ENCODE data around the gene RPL32. TPM values are rescaled to one million over a fixed set of nuclear protein-coding genes. Genes with fewer than 3 reads are reported as not detected.

The RPL32 gene
- total RNA-seq (2012; rRNA removed), result 566 and 644 TPM in 2 replicates
- polyA plus RNA-seq (2012; rRNA removed), result 1,856 and 2,352 TPM in 2 replicates
- polyA plus RNA-seq (2012; cell fraction: cytosol; rRNA removed), result 1,242 and 1,359 TPM in 2 replicates
- 275 and 638 TPM in 2 replicates for polyA plus RNA-seq (2012; cell fraction: nucleus; rRNA removed; ENCODE audit: low replicate concordance)
- Bru-seq, nascent RNA, result percentile 98 among the genes with signal in this experiment
- percentile 94 among the genes with signal in this experiment for BruChase-seq, experiment 1, labeled RNA remaining after a 6-hour chase
- BruChase-seq, experiment 2, labeled RNA remaining after a 2-hour chase, result percentile 93 among the genes with signal in this experiment
- long read RNA-seq, transcript RPL32-204 (4 exons, 2,117 nt), result major isoform, 423 of 479 reads
- long read RNA-seq, transcript RPL32-202 (3 exons, 1,734 nt), result minor isoform, 8 of 479 reads
- long read RNA-seq, partial matches to known transcripts, result 25 of 479 reads
- long read RNA-seq, other reads (novel, unspliced or antisense), result 17 of 479 reads

DNA sequence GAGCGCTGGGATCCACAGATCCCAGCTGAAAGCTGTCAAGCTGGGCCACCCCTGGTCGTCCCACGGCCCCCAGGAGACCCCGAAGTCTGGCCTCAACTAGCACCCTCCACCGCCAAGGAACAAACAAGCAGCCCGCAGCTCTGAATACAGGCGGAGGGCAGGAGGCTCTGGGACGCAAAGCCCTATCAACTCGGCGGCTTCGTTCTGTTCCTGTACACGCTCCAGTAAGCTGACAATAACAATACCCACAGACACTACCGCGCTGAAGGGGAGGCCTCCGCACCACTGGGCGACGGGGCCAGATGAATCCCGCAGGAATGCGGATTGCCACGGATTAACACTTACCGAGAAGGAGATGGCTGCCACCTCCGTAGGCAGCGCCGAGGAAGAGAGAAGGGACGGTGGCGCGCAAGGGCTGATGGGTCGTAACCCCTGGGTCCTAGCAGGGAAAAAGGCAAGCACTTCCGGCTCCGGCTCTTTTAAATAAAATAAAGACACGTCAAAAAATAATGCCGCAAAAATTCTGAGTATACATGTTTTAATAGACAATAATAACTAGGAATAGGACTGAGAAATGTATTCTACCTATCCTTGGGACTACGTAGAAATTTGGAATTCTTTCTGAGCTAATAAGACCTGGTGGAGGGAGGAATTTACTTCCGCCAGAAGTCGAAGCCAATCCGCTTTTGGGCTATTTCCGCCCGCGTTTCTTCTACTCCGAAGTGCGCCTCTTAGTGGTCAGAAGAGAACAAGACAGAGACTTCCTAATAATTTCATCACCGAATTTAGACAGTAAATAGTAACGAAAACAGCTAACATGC, at the start of gene RPL32:
Gene RPL32 (minus strand): TSS at position 417 of the 821 bp plus-strand sequence. CDS start 1,328 bp downstream, outside the sequence.
- H2BK120ac ChIP-seq (ENCODE audit: low read depth, low read length), result peak within 1 kb of the TSS; percentile 49; the same call in 1 of the 2 replicates
- H3K4ac ChIP-seq (ENCODE audit: low read depth, low read length), result peak within 1 kb of the TSS; percentile 93
- TF ChIP-seq RCOR1 (IDR thresholded peaks at IDR 0.05; ENCODE audit: insufficient replicate concordance, low read length), result no peak
- TF ChIP-seq USF2 (IDR thresholded peaks at IDR 0.05; ENCODE audit: low read depth, low read length), result no peak
- TF ChIP-seq, protein P1, sequence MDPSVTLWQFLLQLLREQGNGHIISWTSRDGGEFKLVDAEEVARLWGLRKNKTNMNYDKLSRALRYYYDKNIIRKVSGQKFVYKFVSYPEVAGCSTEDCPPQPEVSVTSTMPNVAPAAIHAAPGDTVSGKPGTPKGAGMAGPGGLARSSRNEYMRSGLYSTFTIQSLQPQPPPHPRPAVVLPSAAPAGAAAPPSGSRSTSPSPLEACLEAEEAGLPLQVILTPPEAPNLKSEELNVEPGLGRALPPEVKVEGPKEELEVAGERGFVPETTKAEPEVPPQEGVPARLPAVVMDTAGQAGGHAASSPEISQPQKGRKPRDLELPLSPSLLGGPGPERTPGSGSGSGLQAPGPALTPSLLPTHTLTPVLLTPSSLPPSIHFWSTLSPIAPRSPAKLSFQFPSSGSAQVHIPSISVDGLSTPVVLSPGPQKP (IDR thresholded peaks at IDR 0.05; ENCODE audit: borderline replicate concordance, low read depth, low read length), result peak; percentile 83; the same call in 1 of the 2 replicates
- no peak; the same call in none of the 2 replicates for TF ChIP-seq MXI1 (IDR thresholded peaks at IDR 0.05; ENCODE audit: borderline replicate concordance, low read depth, low read length)
- no peak for TF ChIP-seq MAFK (IDR thresholded peaks at IDR 0.05; ENCODE audit: low read depth, low read length)
- peak; percentile 29; the same call in 1 of the 2 replicates for TF ChIP-seq RAD21 (IDR thresholded peaks at IDR 0.05; ENCODE audit: low read length)
- TF ChIP-seq, protein P2, sequence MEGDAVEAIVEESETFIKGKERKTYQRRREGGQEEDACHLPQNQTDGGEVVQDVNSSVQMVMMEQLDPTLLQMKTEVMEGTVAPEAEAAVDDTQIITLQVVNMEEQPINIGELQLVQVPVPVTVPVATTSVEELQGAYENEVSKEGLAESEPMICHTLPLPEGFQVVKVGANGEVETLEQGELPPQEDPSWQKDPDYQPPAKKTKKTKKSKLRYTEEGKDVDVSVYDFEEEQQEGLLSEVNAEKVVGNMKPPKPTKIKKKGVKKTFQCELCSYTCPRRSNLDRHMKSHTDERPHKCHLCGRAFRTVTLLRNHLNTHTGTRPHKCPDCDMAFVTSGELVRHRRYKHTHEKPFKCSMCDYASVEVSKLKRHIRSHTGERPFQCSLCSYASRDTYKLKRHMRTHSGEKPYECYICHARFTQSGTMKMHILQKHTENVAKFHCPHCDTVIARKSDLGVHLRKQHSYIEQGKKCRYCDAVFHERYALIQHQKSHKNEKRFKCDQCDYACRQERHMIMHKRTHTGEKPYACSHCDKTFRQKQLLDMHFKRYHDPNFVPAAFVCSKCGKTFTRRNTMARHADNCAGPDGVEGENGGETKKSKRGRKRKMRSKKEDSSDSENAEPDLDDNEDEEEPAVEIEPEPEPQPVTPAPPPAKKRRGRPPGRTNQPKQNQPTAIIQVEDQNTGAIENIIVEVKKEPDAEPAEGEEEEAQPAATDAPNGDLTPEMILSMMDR (conservative IDR thresholded peaks at IDR 0.05; ENCODE audit: low read depth, low read length), result peak; percentile 89
- TF ChIP-seq CEBPB (IDR thresholded peaks at IDR 0.05; ENCODE audit: low read depth, low read length), result peak; percentile 72
- peak; percentile 98 for TF ChIP-seq POLR2A (IDR thresholded peaks at IDR 0.05; ENCODE audit: low read depth, low read length)
- TF ChIP-seq SMC3 (IDR thresholded peaks at IDR 0.05; ENCODE audit: low read depth, low read length), result peak; percentile 37; the same call in 1 of the 2 replicates
- H2AFZ ChIP-seq (replicated peaks; ENCODE audit: low read length, poor library complexity), result peak within 1 kb of the TSS; percentile 94
- H2AK5ac ChIP-seq (ENCODE audit: low read depth, low read length), result peak within 1 kb of the TSS; percentile 85
- H4K8ac ChIP-seq (ENCODE audit: low read depth in 2 of 2, low read length in 2 of 2), result peak within 1 kb of the TSS; percentile 69 to 97; a peak in 3 of 4 replicates
- peak within 1 kb of the TSS; percentile 100 for H2AK9ac ChIP-seq (replicated peaks; ENCODE audit: low read depth, low read length, poor library complexity)
- H3K9me3 ChIP-seq (ENCODE audit: control insufficient read depth, insufficient read depth, low read length), result no peaks in the 10 kb centered on the region
- H3K36me3 ChIP-seq (ENCODE audit: control insufficient read depth, insufficient read depth, low read length), result peaks cover 32% of the 10 kb centered on the region
- peak within 1 kb of the TSS; percentile 82 for H4K91ac ChIP-seq (ENCODE audit: insufficient read depth, low read depth, low read length)
- peak within 1 kb of the TSS; percentile 80 for H3K56ac ChIP-seq (ENCODE audit: extremely low read depth, insufficient read depth, low read length)
- CTCF ChIA-PET, result interaction anchor here (0.6 to 1.9 kb wide), 12 partner anchors 10 to 515 kb away, joined by 3 to 8 read pairs (median 4); no protein-coding TSS in a partner anchor
- H3K27ac ChIP-seq (ENCODE audit: insufficient read depth, low read length), result peak within 1 kb of the TSS; percentile 85
- H3K27me3 ChIP-seq (ENCODE audit: control insufficient read depth, insufficient read depth, low read length), result no peaks in the 10 kb centered on the region
- H2BK5ac ChIP-seq (ENCODE audit: low read depth, low read length, poor library complexity, severe bottlenecking), result peak within 1 kb of the TSS; percentile 89
- ATAC-seq (ENCODE audit: low read depth), result peak; percentile 93
- H2BK15ac ChIP-seq (ENCODE audit: low read depth, low read length), result no peak within 1 kb of the TSS
- peak within 1 kb of the TSS; percentile 73 for H4K5ac ChIP-seq (ENCODE audit: low read depth, low read length)
- BruUV-seq (replicated peaks), result TSS peak; percentile 70
- peaks cover 50% of the 10 kb centered on the region for H4K20me1 ChIP-seq (ENCODE audit: insufficient read depth, low read length)
- in situ Hi-C loops (cut with MboI; ENCODE audit: low sequenced_read_pairs) (no loop called here), intact Hi-C loops (cut with micrococcal nuclease) (loop anchor here (1.0 to 2.0 kb wide), 3 partner anchors 12 to 51 kb away; no protein-coding TSS in a partner anchor), dilution Hi-C loops (cut with HindIII; ENCODE audit: low sequenced_read_pairs, unreplicated experiment) (no loop called here)
- H3K9me1 ChIP-seq (ENCODE audit: insufficient read depth, low read length), result peaks cover 17% of the 10 kb centered on the region
- peak within 1 kb of the TSS; percentile 87 for H3K23ac ChIP-seq (ENCODE audit: low read depth, low read length)
- peaks cover 15% of the 10 kb centered on the region for H3K4me1 ChIP-seq (ENCODE audit: control insufficient read depth, insufficient read depth, low read length)
- peak within 1 kb of the TSS; percentile 88 for H3K9ac ChIP-seq (ENCODE audit: low read depth, low read length)
- peak within 1 kb of the TSS; percentile 31; the same call in 1 of the 2 replicates for H3K18ac ChIP-seq (ENCODE audit: low read depth, low read length)
- peak within 1 kb of the TSS; percentile 96 for H3K14ac ChIP-seq (replicated peaks; ENCODE audit: low read depth, low read length)
- peak within 1 kb of the TSS; percentile 81 for H3K4me2 ChIP-seq (ENCODE audit: low read depth, low read length)
- POLR2A ChIA-PET (ENCODE audit: unreplicated experiment), result interaction anchor here (0.7 to 0.9 kb wide), 2 partner anchors 10 to 13 kb away, joined by 3 to 14 read pairs; no protein-coding TSS in a partner anchor
- DNase-seq, result peak; percentile 96
- WGBS, 2 experiments (ENCODE audit: extremely low coverage in 2 of 2, insufficient read length in 1 of 2), result 0% methylated on average over 8 of the region's 43 CpGs; no CpG with 5 or more reads in 1 of the 2 experiments
- peak within 1 kb of the TSS; percentile 83 for H3K4me3 ChIP-seq (ENCODE audit: insufficient read depth, low read depth, low read length)
- no peak within 1 kb of the TSS; the same call in 1 of the 2 replicates for H2BK20ac ChIP-seq (ENCODE audit: low read depth, low read length)
- H3K79me1 ChIP-seq (ENCODE audit: low read depth in 1 of 2, low read length in 2 of 2), result peaks cover 23 to 45% of the 10 kb centered on the region in 2 experiments
